Thyroid gland (tissue), 4 donors: Measurements from ENCODE around the gene MAPT. TPM values are rescaled to one million over a fixed set of nuclear protein-coding genes. Genes with fewer than 3 reads are reported as not detected.

ENCODE experiments used
- DNase-seq, 2 donors: peaks; one replicate each; pipeline ENCODE4 v3.0.0-alpha.2; 2019
- H3K27ac ChIP-seq, 3 donors: fragments of 200-600 bp; sonication (generic); 1 replicate in 2 of 3; 2 replicates in 1 of 3; pipeline ENCODE4 v1.5.1; 2016 to 2019; ENCODE audit warnings: mild to moderate bottlenecking in 1 of 3, moderate library complexity in 1 of 3
- H3K27me3 ChIP-seq: fragments of 200-600 bp; sonication (generic); one replicate; pipeline ENCODE4 v1.5.1; 2019
- H3K36me3 ChIP-seq, 2 donors: fragments of 200-600 bp; sonication (generic); one replicate each; pipeline ENCODE4 v1.5.1; 2016 to 2019
- H3K4me1 ChIP-seq, 2 donors: fragments of 200-600 bp; sonication (generic); one replicate each; pipeline ENCODE4 v1.5.1; 2017 to 2019
- H3K4me3 ChIP-seq, 3 donors: fragments of 200-600 bp; sonication (generic); replicated peaks in 1 of 3; 1 replicate in 2 of 3; 2 replicates in 1 of 3; pipeline ENCODE4 v1.5.1; 2016; ENCODE audit warnings: mild to moderate bottlenecking in 1 of 3
- H3K9me3 ChIP-seq: fragments of 200-600 bp; sonication (generic); one replicate; pipeline ENCODE4 v1.5.1; 2017
- POLR2A ChIP-seq, 2 donors: fragments of 450-650 bp; IDR thresholded peaks; one replicate each; pipeline ENCODE4 v1.6.1; 2017; ENCODE audit warnings: antibody characterized with exemption in 2 of 2, mild to moderate bottlenecking in 2 of 2, moderate library complexity in 1 of 2
- WGBS, 2 donors: methylation state at CpG; one replicate each; pipeline ENCODE4 v1.1.5; 2017; 5-methylcytosine and 5-hydroxymethylcytosine counted together
- intact Hi-C: fragments of 100-400 bp; cut with DNase I; formaldehyde crosslinking; loops from one replicate; pipeline ENCODE4 v1.15.1; 2023
- total RNA-seq, 4 donors: library from RNA; depleted of rRNA; stranded (reverse); fragments of >200 nt; gene quantifications; one replicate each; pipeline ENCODE4 v1.2.3, GENCODE V29; 2016
- TF ChIP-seq, protein P1 (sequence below), 6 experiments: fragments of 200-600 bp in 3 of 6; fragments of 450-650 bp in 3 of 6; sonication (generic) in 3 of 6; IDR thresholded peaks; one replicate each; pipeline ENCODE4 v1.5.1; 2016 to 2019; ENCODE audit warnings: antibody characterized with exemption in 6 of 6, mild to moderate bottlenecking in 2 of 6, inconsistent platforms in 1 of 6, moderate library complexity in 1 of 6

Gene MAPT
- total RNA-seq, 4 donors from 2014 or later, result 0.54 to 1.8 (median 0.92) TPM

DNA sequence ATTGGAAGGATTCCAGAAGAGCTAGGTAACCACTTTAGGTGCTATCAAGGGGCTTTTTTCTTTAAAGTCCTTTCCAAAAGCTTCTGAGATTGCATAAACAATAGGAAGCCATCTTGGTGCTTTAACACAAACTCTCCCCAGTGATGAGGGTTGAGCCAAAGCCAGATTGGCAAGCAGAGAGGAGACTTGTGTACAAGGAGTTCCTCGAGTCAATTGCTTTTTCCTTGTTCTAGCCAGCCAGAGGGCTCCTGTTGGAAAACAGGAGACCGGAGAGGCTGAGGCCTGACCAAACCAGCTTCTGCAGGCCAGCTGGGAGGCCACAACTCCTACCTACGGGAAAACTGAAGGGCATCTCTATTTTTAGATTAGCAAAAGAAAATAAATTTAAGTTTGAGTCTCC, 46.5 kb downstream of the MAPT start:
- Histone ChIP-seq H3K36me3 (no peaks in the 10 kb centered on the region), H3K4me3 (no peak overlapping the region), H3K4me1 (peaks cover 4 to 11% of the 10 kb centered on the region in 2 donors), H3K9me3 (no peaks in the 10 kb centered on the region), H3K27ac (peak overlapping the region in 2 of 3 donors; percentile 41 to 67), H3K27me3 (no peaks in the 10 kb centered on the region)
- DNase-seq, result peak; percentile 73 to 76
- intact Hi-C loops, result no loop called here
- TF ChIP-seq, protein P1, sequence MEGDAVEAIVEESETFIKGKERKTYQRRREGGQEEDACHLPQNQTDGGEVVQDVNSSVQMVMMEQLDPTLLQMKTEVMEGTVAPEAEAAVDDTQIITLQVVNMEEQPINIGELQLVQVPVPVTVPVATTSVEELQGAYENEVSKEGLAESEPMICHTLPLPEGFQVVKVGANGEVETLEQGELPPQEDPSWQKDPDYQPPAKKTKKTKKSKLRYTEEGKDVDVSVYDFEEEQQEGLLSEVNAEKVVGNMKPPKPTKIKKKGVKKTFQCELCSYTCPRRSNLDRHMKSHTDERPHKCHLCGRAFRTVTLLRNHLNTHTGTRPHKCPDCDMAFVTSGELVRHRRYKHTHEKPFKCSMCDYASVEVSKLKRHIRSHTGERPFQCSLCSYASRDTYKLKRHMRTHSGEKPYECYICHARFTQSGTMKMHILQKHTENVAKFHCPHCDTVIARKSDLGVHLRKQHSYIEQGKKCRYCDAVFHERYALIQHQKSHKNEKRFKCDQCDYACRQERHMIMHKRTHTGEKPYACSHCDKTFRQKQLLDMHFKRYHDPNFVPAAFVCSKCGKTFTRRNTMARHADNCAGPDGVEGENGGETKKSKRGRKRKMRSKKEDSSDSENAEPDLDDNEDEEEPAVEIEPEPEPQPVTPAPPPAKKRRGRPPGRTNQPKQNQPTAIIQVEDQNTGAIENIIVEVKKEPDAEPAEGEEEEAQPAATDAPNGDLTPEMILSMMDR (IDR thresholded peaks at IDR 0.05), result no peak
- no peak for TF ChIP-seq POLR2A (IDR thresholded peaks at IDR 0.05)
- 20 to 23% methylated on average over 3 of the region's 3 CpGs for WGBS, 2 donors

- intact Hi-C loops, result no loop called here
- no peak for DNase-seq
Measured at GRCh38 chr17:45941395-45941794, 47.0 kb downstream of the MAPT start.

DNA sequence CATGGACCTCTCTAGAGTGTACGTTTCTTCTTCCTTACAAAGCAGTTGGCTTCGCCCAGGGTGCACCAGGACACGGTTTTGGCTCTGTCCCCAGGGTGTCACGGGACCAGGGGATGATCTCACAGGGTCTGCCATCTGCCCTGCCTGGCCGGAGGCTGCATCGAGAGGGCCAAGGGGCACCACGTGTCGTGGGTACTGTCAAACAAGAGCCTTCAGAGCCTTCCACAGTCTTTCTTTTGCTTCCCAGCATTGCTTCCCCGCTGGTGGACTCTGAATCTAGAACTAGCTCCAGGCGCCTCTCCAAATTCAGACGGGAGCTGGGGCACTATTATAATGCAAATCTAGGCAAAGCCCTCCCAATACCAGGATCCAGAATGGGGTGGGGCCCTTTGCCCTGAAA, 47.9 kb downstream of the MAPT start:
- TF ChIP-seq, protein P1 (IDR thresholded peaks at IDR 0.05), result no peak
- TF ChIP-seq POLR2A (IDR thresholded peaks at IDR 0.05), result no peak
- intact Hi-C loops, result no loop called here
- Histone ChIP-seq H3K4me3 (no peak overlapping the region), H3K4me1 (peaks cover 4 to 11% of the 10 kb centered on the region in 2 donors), H3K27me3 (no peaks in the 10 kb centered on the region), H3K36me3 (no peaks in the 10 kb centered on the region), H3K27ac (no peak overlapping the region), H3K9me3 (no peaks in the 10 kb centered on the region)
- peak; percentile 24 for DNase-seq
- WGBS, 2 donors, result 60 to 70% methylated on average over 11 of the region's 11 CpGs

More at GRCh38 chr17:45941395-45941794, 47.0 kb downstream of the MAPT start:
- peak overlapping the region; percentile 23 to 67 (median 41) for H3K27ac ChIP-seq
- WGBS, 2 donors, result 43 to 68% methylated on average over 2 of the region's 2 CpGs
- H3K4me1 ChIP-seq, result peaks cover 4 to 11% of the 10 kb centered on the region in 2 donors
- H3K36me3 ChIP-seq, result no peaks in the 10 kb centered on the region
- no peaks in the 10 kb centered on the region for H3K27me3 ChIP-seq
- TF ChIP-seq, protein P1 (IDR thresholded peaks at IDR 0.05), result no peak
- no peak for TF ChIP-seq POLR2A (IDR thresholded peaks at IDR 0.05)
- no peak overlapping the region for H3K4me3 ChIP-seq
- no peaks in the 10 kb centered on the region for H3K9me3 ChIP-seq

- peak; percentile 29 to 36 for DNase-seq
- TF ChIP-seq POLR2A (IDR thresholded peaks at IDR 0.05), result no peak
- TF ChIP-seq, protein P1 (IDR thresholded peaks at IDR 0.05), result no peak
- H3K9me3 ChIP-seq, result no peaks in the 10 kb centered on the region
- intact Hi-C loops, result no loop called here
- H3K36me3 ChIP-seq, result no peaks in the 10 kb centered on the region
- H3K4me3 ChIP-seq, result no peak overlapping the region
- H3K4me1 ChIP-seq, result peaks cover 0 to 11% of the 10 kb centered on the region in 2 donors
- 57 to 75% methylated on average over 4 of the region's 4 CpGs for WGBS, 2 donors
- no peaks in the 10 kb centered on the region for H3K27me3 ChIP-seq
- H3K27ac ChIP-seq, result no peak overlapping the region
Measured at GRCh38 chr17:45946841-45947256, 52.5 kb downstream of the MAPT start.

DNA sequence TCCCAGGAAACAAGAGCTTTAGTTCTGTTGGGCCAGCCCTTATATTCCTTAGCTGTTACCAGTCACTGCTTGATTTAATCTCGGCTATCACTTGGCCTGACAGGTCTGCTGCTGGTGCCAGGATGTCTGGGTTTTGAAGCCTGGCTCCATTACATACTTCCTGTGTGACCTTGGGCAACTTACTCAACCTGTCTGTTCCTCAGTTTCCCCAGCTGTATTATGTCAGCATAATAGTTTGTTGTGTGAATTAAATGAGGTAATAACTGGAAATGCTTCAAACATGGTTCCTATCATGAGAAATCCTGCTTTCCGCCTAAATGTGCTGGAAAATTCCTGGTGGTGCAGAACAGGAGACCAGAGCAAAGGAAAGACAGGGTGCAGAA, 54.1 kb downstream of the MAPT start:
- H3K4me3 ChIP-seq, result no peak overlapping the region
- no peaks in the 10 kb centered on the region for H3K36me3 ChIP-seq
- WGBS, 2 donors, result 71 to 83% methylated on average over 2 of the region's 2 CpGs
- intact Hi-C loops, result no loop called here
- TF ChIP-seq, protein P1 (IDR thresholded peaks at IDR 0.05), result no peak
- TF ChIP-seq POLR2A (IDR thresholded peaks at IDR 0.05), result no peak
- peaks cover 0 to 11% of the 10 kb centered on the region in 2 donors for H3K4me1 ChIP-seq
- DNase-seq, result no peak
- H3K9me3 ChIP-seq, result no peaks in the 10 kb centered on the region
- H3K27ac ChIP-seq, result no peak overlapping the region
- H3K27me3 ChIP-seq, result no peaks in the 10 kb centered on the region
